ENCODE measurements around the gene NKX6-1.

The NKX6-1 gene

DNA sequence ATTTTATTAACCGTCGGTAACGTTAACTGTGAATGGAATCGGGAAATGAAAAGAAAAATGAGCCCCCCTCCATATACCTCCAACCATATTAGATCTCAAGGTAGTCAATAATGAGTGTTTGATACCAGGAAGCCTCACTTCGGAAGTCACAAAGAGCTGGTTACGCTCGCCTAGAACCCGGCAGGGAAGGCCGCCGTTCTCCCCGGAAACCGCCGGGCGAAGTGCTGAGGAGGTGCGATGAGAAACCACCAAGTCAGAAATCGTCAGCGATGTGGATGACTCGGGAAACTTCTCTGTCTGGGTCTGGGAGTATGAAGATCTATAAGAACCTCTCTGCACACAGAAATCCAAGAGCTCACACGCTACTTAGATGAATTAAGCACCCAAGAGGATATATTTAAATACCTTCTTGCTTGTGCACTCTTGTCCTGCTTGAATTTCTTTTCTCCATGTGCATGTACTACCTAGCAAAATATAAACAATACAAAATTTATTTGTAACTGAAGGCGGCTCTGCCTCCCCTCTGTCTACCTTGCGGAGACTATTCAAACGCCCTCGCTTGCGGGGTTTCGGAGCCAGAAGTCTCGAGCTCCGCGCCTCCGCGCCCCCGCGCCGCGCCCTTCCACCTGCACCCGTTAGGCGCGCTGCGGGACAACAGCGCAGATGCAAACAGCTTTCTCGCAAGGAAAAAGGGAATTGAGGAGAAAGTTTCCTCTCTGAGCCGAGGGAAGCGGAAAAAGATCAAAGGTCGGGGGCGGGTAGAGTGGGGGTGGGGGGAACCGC lies 17.8 kb downstream of the NKX6-1 start:
- peaks cover 60% of the 10 kb centered on the region for H3K27me3 ChIP-seq (ENCODE audit: control insufficient read depth, insufficient read depth, low read length, poor library complexity, severe bottlenecking)
- no peak overlapping the region for H3K4me3 ChIP-seq (ENCODE audit: insufficient read depth, low read depth, low read length)
- H3K36me3 ChIP-seq (ENCODE audit: control insufficient read depth, insufficient read depth, low read length): no peaks in the 10 kb centered on the region
- no peaks in the 10 kb centered on the region for H3K9me3 ChIP-seq (ENCODE audit: control insufficient read depth, low read length)
- peaks cover 9% of the 10 kb centered on the region for H3K4me1 ChIP-seq (ENCODE audit: control insufficient read depth, insufficient read depth, low read length)
- H3K27ac ChIP-seq (ENCODE audit: insufficient read depth, low read depth, low read length, poor library complexity, severe bottlenecking): no peak overlapping the region
- 10% methylated on average over 44 to 45 of the region's 45 CpGs for WGBS, 2 experiments

DNA sequence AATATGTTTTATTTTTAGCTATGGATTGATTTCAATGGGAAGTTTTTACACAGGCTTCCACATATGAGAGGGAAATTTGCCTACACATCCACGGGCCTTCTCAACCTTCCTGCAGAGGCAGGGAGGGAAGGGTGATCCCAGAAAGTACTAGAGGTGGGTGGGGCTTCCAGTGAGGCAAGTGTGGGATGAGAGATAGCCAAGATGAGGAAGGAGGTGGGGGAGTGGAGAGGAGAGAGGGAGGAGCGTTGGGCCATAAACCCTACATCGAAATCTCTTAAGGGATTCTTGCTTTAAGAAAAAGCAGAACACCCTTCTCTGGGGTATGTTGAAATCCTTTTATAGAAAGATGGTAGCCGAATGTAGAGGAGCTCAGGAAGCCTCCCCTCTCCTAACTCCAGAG lies 19.0 kb downstream of the NKX6-1 start:
- Histone ChIP-seq H3K27ac (ENCODE audit: insufficient read depth, low read depth, low read length, poor library complexity, severe bottlenecking) (no peak overlapping the region), H3K9me3 (ENCODE audit: control insufficient read depth, low read length) (no peaks in the 10 kb centered on the region), H3K36me3 (ENCODE audit: control insufficient read depth, insufficient read depth, low read length) (no peaks in the 10 kb centered on the region), H3K4me3 (ENCODE audit: insufficient read depth, low read depth, low read length) (no peak overlapping the region), H3K27me3 (ENCODE audit: control insufficient read depth, insufficient read depth, low read length, poor library complexity, severe bottlenecking) (peaks cover 55% of the 10 kb centered on the region), H3K4me1 (ENCODE audit: control insufficient read depth, insufficient read depth, low read length) (peaks cover 9% of the 10 kb centered on the region)
- WGBS, 2 experiments: 61 to 62% methylated on average over 4 of the region's 4 CpGs

DNA sequence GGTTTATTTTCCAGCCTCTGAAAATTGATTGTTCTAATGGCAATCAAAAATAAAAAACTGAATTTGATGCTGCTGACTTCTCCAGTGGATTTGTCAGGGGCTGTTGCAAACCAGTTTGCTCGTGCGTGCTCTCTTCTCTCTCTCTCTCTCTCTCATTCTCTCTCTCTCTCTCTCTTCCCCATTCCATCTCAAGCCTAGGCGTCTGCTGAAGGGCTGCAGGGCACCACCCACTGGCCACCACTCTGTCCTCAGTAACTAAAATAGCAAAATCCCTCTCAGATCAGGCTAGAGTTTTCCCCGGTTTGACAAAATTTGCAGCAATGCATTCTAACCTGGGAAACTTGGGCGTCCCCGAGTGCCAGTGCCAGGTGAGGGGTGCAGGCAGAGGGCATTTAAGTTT lies 19.4 kb downstream of the NKX6-1 start:
- WGBS, 2 experiments: 15 to 17% methylated on average over 6 of the region's 6 CpGs
- Histone ChIP-seq H3K4me1 (ENCODE audit: control insufficient read depth, insufficient read depth, low read length) (peaks cover 9% of the 10 kb centered on the region), H3K27me3 (ENCODE audit: control insufficient read depth, insufficient read depth, low read length, poor library complexity, severe bottlenecking) (peaks cover 55% of the 10 kb centered on the region), H3K27ac (ENCODE audit: insufficient read depth, low read depth, low read length, poor library complexity, severe bottlenecking) (no peak overlapping the region), H3K36me3 (ENCODE audit: control insufficient read depth, insufficient read depth, low read length) (no peaks in the 10 kb centered on the region), H3K4me3 (ENCODE audit: insufficient read depth, low read depth, low read length) (no peak overlapping the region), H3K9me3 (ENCODE audit: control insufficient read depth, low read length) (no peaks in the 10 kb centered on the region)

DNA sequence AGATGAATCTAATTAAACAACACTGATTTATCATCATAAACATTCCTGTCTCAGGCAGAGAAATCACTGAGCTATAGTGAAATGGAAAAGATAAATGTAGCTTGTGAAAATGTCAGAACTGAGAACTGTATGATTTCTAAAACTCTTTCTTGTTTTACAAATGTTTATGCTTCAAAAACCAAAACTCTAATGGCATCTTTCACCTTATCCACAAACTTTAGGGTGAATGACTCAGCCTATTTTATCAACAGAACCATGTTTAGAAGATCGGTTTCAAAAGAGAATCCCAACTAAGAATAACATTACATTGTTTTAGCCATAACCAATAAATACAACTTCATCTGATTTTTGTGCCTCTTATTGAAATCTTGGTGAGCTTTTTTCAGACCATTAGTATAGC lies 21.4 kb downstream of the NKX6-1 start:
- Histone ChIP-seq H3K36me3 (ENCODE audit: control insufficient read depth, insufficient read depth, low read length) (no peaks in the 10 kb centered on the region), H3K9me3 (ENCODE audit: control insufficient read depth, low read length) (no peaks in the 10 kb centered on the region), H3K27ac (ENCODE audit: insufficient read depth, low read depth, low read length, poor library complexity, severe bottlenecking) (no peak overlapping the region), H3K4me1 (ENCODE audit: control insufficient read depth, insufficient read depth, low read length) (peaks cover 9% of the 10 kb centered on the region), H3K4me3 (ENCODE audit: insufficient read depth, low read depth, low read length) (no peak overlapping the region), H3K27me3 (ENCODE audit: control insufficient read depth, insufficient read depth, low read length, poor library complexity, severe bottlenecking) (peaks cover 41% of the 10 kb centered on the region)
- WGBS, 2 experiments: 83 to 90% methylated on average over 1 of the region's 1 CpG

DNA sequence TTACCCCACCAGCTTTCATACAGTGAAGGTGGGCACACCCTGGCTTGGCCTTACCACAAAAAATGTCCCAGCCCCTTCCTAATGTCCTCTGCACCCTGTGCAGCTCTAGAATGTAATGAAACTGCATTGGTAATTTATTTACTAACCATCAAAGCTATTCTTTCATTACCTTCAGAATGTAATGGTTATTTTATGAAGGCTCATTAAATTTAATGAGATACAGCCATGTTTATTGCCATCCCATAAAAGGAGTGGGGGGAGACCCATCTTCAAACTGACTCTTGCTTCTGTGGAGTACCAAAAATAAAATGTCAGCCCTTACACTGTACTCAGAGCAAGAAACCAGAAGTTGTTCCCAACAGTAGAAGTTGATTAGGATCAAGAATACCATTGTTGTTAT lies 25.0 kb downstream of the NKX6-1 start:
- H3K4me3 ChIP-seq (ENCODE audit: insufficient read depth, low read depth, low read length): no peak overlapping the region
- no peaks in the 10 kb centered on the region for H3K36me3 ChIP-seq (ENCODE audit: control insufficient read depth, insufficient read depth, low read length)
- H3K4me1 ChIP-seq (ENCODE audit: control insufficient read depth, insufficient read depth, low read length): no peaks in the 10 kb centered on the region
- H3K9me3 ChIP-seq (ENCODE audit: control insufficient read depth, low read length): no peaks in the 10 kb centered on the region
- H3K27ac ChIP-seq (ENCODE audit: insufficient read depth, low read depth, low read length, poor library complexity, severe bottlenecking): no peak overlapping the region
- H3K27me3 ChIP-seq (ENCODE audit: control insufficient read depth, insufficient read depth, low read length, poor library complexity, severe bottlenecking): peaks cover 8% of the 10 kb centered on the region

DNA sequence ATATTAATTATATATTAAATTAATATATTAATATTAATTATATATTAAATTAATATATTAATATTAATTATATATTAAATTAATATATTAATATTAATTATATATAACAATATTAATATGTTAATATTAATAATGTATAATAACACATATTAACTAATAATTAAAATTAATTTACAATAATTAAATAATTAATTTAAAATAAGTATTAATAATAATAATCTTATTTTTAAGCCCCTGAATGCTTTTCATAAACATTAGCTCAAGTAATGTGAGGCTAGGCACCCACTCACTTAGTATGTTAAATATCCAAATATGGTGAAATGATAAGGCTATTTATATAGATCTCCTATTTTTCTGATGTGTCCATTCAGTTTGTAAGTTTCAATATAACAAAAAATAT lies 26.9 kb downstream of the NKX6-1 start:
- H3K27ac ChIP-seq (ENCODE audit: insufficient read depth, low read depth, low read length, poor library complexity, severe bottlenecking): no peak overlapping the region
- H3K9me3 ChIP-seq (ENCODE audit: control insufficient read depth, low read length): no peaks in the 10 kb centered on the region
- no peaks in the 10 kb centered on the region for H3K27me3 ChIP-seq (ENCODE audit: control insufficient read depth, insufficient read depth, low read length, poor library complexity, severe bottlenecking)
- no peaks in the 10 kb centered on the region for H3K36me3 ChIP-seq (ENCODE audit: control insufficient read depth, insufficient read depth, low read length)
- H3K4me3 ChIP-seq (ENCODE audit: insufficient read depth, low read depth, low read length): no peak overlapping the region
- H3K4me1 ChIP-seq (ENCODE audit: control insufficient read depth, insufficient read depth, low read length): no peaks in the 10 kb centered on the region

DNA sequence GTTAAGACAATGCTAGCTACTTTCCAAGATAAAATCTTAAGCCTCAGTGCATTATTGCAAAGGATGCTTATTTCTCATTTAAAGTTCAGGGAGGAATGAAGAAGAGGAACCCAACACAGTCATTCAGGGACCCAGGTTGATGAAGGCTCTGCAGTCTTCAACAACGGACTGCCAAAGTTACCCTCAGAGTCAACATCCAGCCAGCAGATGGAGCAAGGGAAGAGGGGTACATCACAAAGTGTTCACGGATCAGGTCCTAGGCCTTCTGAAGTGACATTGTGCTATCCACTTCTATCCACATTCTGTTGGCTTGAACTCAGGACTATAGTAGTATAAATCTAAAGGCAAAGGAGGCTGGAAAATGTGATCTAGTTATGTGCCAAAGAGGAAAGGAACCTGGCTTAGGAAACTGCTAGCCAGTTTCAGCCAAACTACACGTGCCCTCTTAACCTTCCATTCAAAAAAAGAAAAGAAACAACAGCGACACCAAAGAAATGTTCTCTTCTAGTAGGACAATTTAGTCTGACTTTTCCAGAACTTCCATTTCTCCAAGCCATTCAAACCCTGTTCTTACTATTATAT lies 28.8 kb downstream of the NKX6-1 start:
- H3K27me3 ChIP-seq (ENCODE audit: control insufficient read depth, insufficient read depth, low read length, poor library complexity, severe bottlenecking): no peaks in the 10 kb centered on the region
- H3K9me3 ChIP-seq (ENCODE audit: control insufficient read depth, low read length): no peaks in the 10 kb centered on the region
- 50 to 53% methylated on average over 3 of the region's 4 CpGs for WGBS, 2 experiments
- no peak overlapping the region for H3K4me3 ChIP-seq (ENCODE audit: insufficient read depth, low read depth, low read length)
- no peak overlapping the region for H3K27ac ChIP-seq (ENCODE audit: insufficient read depth, low read depth, low read length, poor library complexity, severe bottlenecking)
- no peaks in the 10 kb centered on the region for H3K4me1 ChIP-seq (ENCODE audit: control insufficient read depth, insufficient read depth, low read length)
- no peaks in the 10 kb centered on the region for H3K36me3 ChIP-seq (ENCODE audit: control insufficient read depth, insufficient read depth, low read length)

DNA sequence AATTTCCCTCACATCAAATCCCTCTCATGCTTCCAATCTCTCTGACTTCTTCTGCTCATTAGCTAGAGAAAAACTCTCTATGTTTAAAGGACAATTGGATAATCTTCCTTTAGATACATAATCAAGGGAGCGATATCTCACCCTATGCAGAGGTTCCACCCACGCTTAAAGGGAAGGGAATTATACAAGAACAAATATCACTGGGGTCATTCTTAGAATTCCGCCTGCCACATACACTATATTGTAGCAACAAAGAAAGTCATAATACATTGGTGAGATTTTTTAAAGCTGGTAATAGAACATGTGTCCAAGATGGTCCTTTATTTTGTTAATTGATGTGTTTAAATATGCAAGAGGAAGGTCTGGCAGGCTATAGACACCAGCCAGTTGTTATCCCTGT lies 31.5 kb downstream of the NKX6-1 start:
- H3K9me3 ChIP-seq (ENCODE audit: control insufficient read depth, low read length): no peaks in the 10 kb centered on the region

DNA sequence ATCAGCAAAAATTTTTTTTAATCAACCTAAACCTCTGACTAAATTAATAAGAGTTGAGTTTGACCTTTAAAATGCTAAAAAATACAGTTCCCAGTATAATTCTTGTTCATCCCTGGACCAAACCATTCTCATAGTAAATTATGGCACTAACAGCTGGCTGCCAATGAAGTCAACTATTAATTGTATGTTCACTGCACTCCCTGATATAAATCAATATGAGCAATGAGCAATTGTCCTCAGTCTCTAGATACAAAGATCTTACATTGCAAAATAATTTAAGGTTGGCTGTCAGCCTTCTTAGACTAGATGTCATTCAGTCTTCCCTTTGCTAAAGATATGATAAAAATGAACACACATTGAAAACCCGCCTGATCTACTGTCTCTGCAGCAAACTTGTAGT lies 39.3 kb downstream of the NKX6-1 start:
- 89 to 100% methylated on average over 1 of the region's 1 CpG for WGBS, 2 experiments
- Histone ChIP-seq H3K4me1 (ENCODE audit: control insufficient read depth, insufficient read depth, low read length) (no peaks in the 10 kb centered on the region), H3K9me3 (ENCODE audit: control insufficient read depth, low read length) (no peaks in the 10 kb centered on the region), H3K36me3 (ENCODE audit: control insufficient read depth, insufficient read depth, low read length) (no peaks in the 10 kb centered on the region), H3K27me3 (ENCODE audit: control insufficient read depth, insufficient read depth, low read length, poor library complexity, severe bottlenecking) (no peaks in the 10 kb centered on the region), H3K27ac (ENCODE audit: insufficient read depth, low read depth, low read length, poor library complexity, severe bottlenecking) (no peak overlapping the region), H3K4me3 (ENCODE audit: insufficient read depth, low read depth, low read length) (no peak overlapping the region)

More for the DNA sequence above, 31.5 kb downstream of the NKX6-1 start:
- 53 to 56% methylated on average over 3 of the region's 3 CpGs for WGBS, 2 experiments
- Histone ChIP-seq H3K27me3 (ENCODE audit: control insufficient read depth, insufficient read depth, low read length, poor library complexity, severe bottlenecking) (no peaks in the 10 kb centered on the region), H3K4me1 (ENCODE audit: control insufficient read depth, insufficient read depth, low read length) (no peaks in the 10 kb centered on the region), H3K36me3 (ENCODE audit: control insufficient read depth, insufficient read depth, low read length) (no peaks in the 10 kb centered on the region), H3K27ac (ENCODE audit: insufficient read depth, low read depth, low read length, poor library complexity, severe bottlenecking) (no peak overlapping the region), H3K4me3 (ENCODE audit: insufficient read depth, low read depth, low read length) (no peak overlapping the region)

DNA sequence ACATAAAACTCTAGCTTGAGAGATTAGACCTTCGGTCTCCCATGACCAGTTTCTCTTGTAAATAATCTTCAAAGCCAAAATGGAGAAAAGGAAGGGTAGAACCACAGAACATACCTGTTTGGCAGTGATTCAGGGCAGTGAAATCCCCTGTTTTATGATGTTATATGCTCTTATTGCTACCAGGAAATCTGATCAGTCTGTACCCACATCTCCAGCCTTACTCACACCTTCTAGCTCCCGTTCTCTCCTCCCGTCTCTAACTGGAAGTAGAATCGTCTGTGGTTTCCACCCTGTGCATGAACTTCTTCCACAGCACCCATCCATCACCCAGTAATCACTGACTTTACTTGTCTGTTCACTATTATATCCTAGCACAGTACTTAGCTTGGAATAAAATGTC lies 42.9 kb downstream of the NKX6-1 start:
- Histone ChIP-seq H3K4me1 (ENCODE audit: control insufficient read depth, insufficient read depth, low read length) (no peaks in the 10 kb centered on the region), H3K36me3 (ENCODE audit: control insufficient read depth, insufficient read depth, low read length) (no peaks in the 10 kb centered on the region), H3K27me3 (ENCODE audit: control insufficient read depth, insufficient read depth, low read length, poor library complexity, severe bottlenecking) (no peaks in the 10 kb centered on the region), H3K9me3 (ENCODE audit: control insufficient read depth, low read length) (no peaks in the 10 kb centered on the region), H3K27ac (ENCODE audit: insufficient read depth, low read depth, low read length, poor library complexity, severe bottlenecking) (no peak overlapping the region), H3K4me3 (ENCODE audit: insufficient read depth, low read depth, low read length) (no peak overlapping the region)
- 93 to 94% methylated on average over 4 of the region's 4 CpGs for WGBS, 2 experiments

Measured in ectodermal cell (in vitro differentiated cells).